ENCODE data around the gene MIOS. TPM values are rescaled to one million over a fixed set of nuclear protein-coding genes. Genes with fewer than 3 reads are reported as not detected.

The MIOS gene
- total RNA-seq, 1 experiment from 2014 or later = 65.4 TPM

GRCh38 chr7:7640221-7641128, 73.8 kb downstream of the MIOS start, which contains the start of gene UMAD1:
Gene UMAD1, plus strand, starts transcription at chr7:7640752. Its CDS starts 32,620 bp downstream, at chr7:7673372.
- ChIA-PET POLR2A (interaction anchor here (0.6 to 4.9 kb wide), 56 partner anchors 11 to 655 kb away, joined by 3 to 39 read pairs (median 4); partner anchors contain the start of genes GLCCI1, ICA1 and RPA3), CTCF (interaction anchor here (0.6 to 2.7 kb wide), 11 partner anchors 12 to 576 kb away, joined by 3 to 11 read pairs (median 4); no protein-coding TSS in a partner anchor)
- H3K36me3 Mint-ChIP-seq (ENCODE audit: insufficient read depth, unreplicated experiment) = peaks cover 24% of the 10 kb centered on the region
- intact Hi-C loops (cut with micrococcal nuclease) = loop anchor here (1.0 kb wide), 2 partner anchors 122 to 550 kb away; no protein-coding TSS in a partner anchor
- no peaks in the 10 kb centered on the region for H3K27me3 Mint-ChIP-seq (ENCODE audit: insufficient read depth, unreplicated experiment)
- H3K4me1 Mint-ChIP-seq (ENCODE audit: insufficient read depth, unreplicated experiment) = peaks cover 21% of the 10 kb centered on the region
- no peaks in the 10 kb centered on the region for H3K9me3 Mint-ChIP-seq (ENCODE audit: unreplicated experiment)
- peak; percentile 99 for DNase-seq (ENCODE audit: unreplicated experiment)
- BruUV-seq (replicated peaks) = no TSS peak
- no peak for TF ChIP-seq CTCF (IDR thresholded peaks at IDR 0.05; ENCODE audit: unreplicated experiment)
- peak within 1 kb of the TSS; percentile 97 for H3K27ac Mint-ChIP-seq (ENCODE audit: low read depth, unreplicated experiment)
- peak within 1 kb of the TSS; percentile 96 for H3K4me3 Mint-ChIP-seq (ENCODE audit: unreplicated experiment)

- TF ChIP-seq CTCF (IDR thresholded peaks at IDR 0.05; ENCODE audit: unreplicated experiment) = no peak
- peaks cover 21% of the 10 kb centered on the region for H3K4me1 Mint-ChIP-seq (ENCODE audit: insufficient read depth, unreplicated experiment)
- ChIA-PET POLR2A (interaction anchor here (0.6 to 4.9 kb wide), 48 partner anchors 12 to 655 kb away, joined by 3 to 39 read pairs (median 5); partner anchors contain the start of genes GLCCI1 and RPA3), CTCF (interaction anchor here (0.7 to 2.7 kb wide), 10 partner anchors 10 to 576 kb away, joined by 3 to 11 read pairs (median 4); no protein-coding TSS in a partner anchor)
- intact Hi-C loops (cut with micrococcal nuclease) = no loop called here
- no peaks in the 10 kb centered on the region for H3K9me3 Mint-ChIP-seq (ENCODE audit: unreplicated experiment)
- H3K27ac Mint-ChIP-seq (ENCODE audit: low read depth, unreplicated experiment) = peak overlapping the region; percentile 97
- DNase-seq (ENCODE audit: unreplicated experiment) = no peak
- H3K4me3 Mint-ChIP-seq (ENCODE audit: unreplicated experiment) = peak overlapping the region; percentile 96
- no peaks in the 10 kb centered on the region for H3K27me3 Mint-ChIP-seq (ENCODE audit: insufficient read depth, unreplicated experiment)
- BruUV-seq (replicated peaks) = TSS peak; percentile 61
- peaks cover 20% of the 10 kb centered on the region for H3K36me3 Mint-ChIP-seq (ENCODE audit: insufficient read depth, unreplicated experiment)
These were observed 74.5 kb downstream of the MIOS start for GRCh38 chr7:7641129-7641663.

- Mint-ChIP-seq H3K4me3 (ENCODE audit: unreplicated experiment) (peak overlapping the region; percentile 96), H3K9me3 (ENCODE audit: unreplicated experiment) (no peaks in the 10 kb centered on the region), H3K4me1 (ENCODE audit: insufficient read depth, unreplicated experiment) (peaks cover 21% of the 10 kb centered on the region), H3K36me3 (ENCODE audit: insufficient read depth, unreplicated experiment) (peaks cover 11% of the 10 kb centered on the region), H3K27ac (ENCODE audit: low read depth, unreplicated experiment) (peak overlapping the region; percentile 97), H3K27me3 (ENCODE audit: insufficient read depth, unreplicated experiment) (no peaks in the 10 kb centered on the region)
- no peak for DNase-seq (ENCODE audit: unreplicated experiment)
- BruUV-seq (replicated peaks) = no TSS peak
- no peak for TF ChIP-seq CTCF (IDR thresholded peaks at IDR 0.05; ENCODE audit: unreplicated experiment)
- intact Hi-C loops (cut with micrococcal nuclease) = no loop called here
- ChIA-PET CTCF (interaction anchor here (0.6 to 2.7 kb wide), 10 partner anchors 9 to 331 kb away, joined by 3 to 11 read pairs (median 4); no protein-coding TSS in a partner anchor), POLR2A (interaction anchor here (0.6 to 4.9 kb wide), 24 partner anchors 11 to 676 kb away, joined by 3 to 39 read pairs (median 6); partner anchors contain the start of genes GLCCI1 and RPA3)
These were observed 75.4 kb downstream of the MIOS start for GRCh38 chr7:7642081-7642480.

Data from MCF 10A (cell line).